ENCODE results near the gene SERPINA9. TPM values are rescaled to one million over a fixed set of nuclear protein-coding genes. Genes with fewer than 3 reads are reported as not detected.

Gene SERPINA9
- polyA plus RNA-seq, 2 of the 4 experiments (the other 2 are of a cell fraction): not detected

GRCh38 chr14:94473666-94474410 is 2.2 kb downstream of the SERPINA9 start (continued):
- TF ChIP-seq HDAC2 (IDR thresholded peaks at IDR 0.05) (no peak), CBX8 (IDR thresholded peaks at IDR 0.05) (no peak), RCOR1 (IDR thresholded peaks at IDR 0.05; ENCODE audit: low read depth, low read length) (no peak), EHF (CRISPR knock-in tag; IDR thresholded peaks at IDR 0.05) (no peak), ESRRA (IDR thresholded peaks at IDR 0.05; ENCODE audit: borderline replicate concordance, low read length) (no peak), TP53 (CRISPR knock-in tag; IDR thresholded peaks at IDR 0.05) (no peak), RNF2 (IDR thresholded peaks at IDR 0.05; ENCODE audit: borderline replicate concordance, low read depth) (no peak)

GRCh38 chr14:94472842-94473241 is 3.2 kb downstream of the SERPINA9 start:
- Histone ChIP-seq H3K27ac (no peak overlapping the region), H3K4me3 (no peak overlapping the region), H3K4me2 (no peak overlapping the region), H3K4me1 (no peaks in the 10 kb centered on the region), H3K9me3 (peaks cover 5% of the 10 kb centered on the region)
- TF ChIP-seq HOXB5 (CRISPR knock-in tag; IDR thresholded peaks at IDR 0.05) (no peak), REST (IDR thresholded peaks at IDR 0.05) (no peak), JUN (IDR thresholded peaks at IDR 0.05) (no peak), KDM1A (IDR thresholded peaks at IDR 0.05; ENCODE audit: low read depth) (no peak), RNF2 (IDR thresholded peaks at IDR 0.05; ENCODE audit: borderline replicate concordance, low read depth) (no peak), POLR2A (IDR thresholded peaks at IDR 0.05; ENCODE audit: low read length) (no peak), GATA3 (IDR thresholded peaks at IDR 0.05; ENCODE audit: borderline replicate concordance) (no peak), FOSB (CRISPR knock-in tag; IDR thresholded peaks at IDR 0.05) (no peak), RCOR1 (IDR thresholded peaks at IDR 0.05; ENCODE audit: low read depth, low read length) (no peak), CHD2 (IDR thresholded peaks at IDR 0.05; ENCODE audit: low read length, partially characterized antibody) (no peak), NPAS2 (CRISPR knock-in tag; IDR thresholded peaks at IDR 0.05; ENCODE audit: borderline replicate concordance) (no peak), HMGXB4 (CRISPR knock-in tag; IDR thresholded peaks at IDR 0.05; ENCODE audit: borderline replicate concordance) (no peak), HOXA7 (CRISPR knock-in tag; IDR thresholded peaks at IDR 0.05) (no peak), SMC3 (IDR thresholded peaks at IDR 0.05) (no peak), E2F6 (IDR thresholded peaks at IDR 0.05; ENCODE audit: borderline replicate concordance, low read depth) (no peak)
- ChIA-PET CTCF (interaction anchor here (1.7 to 6.4 kb wide), 2 partner anchors 13 to 39 kb away, joined by 4 to 47 read pairs; no protein-coding TSS in a partner anchor), POLR2A (no interaction called here)
- DNase-seq (ENCODE audit: low read depth in 1 of 2, low spot score in 1 of 2) (no peak), FAIRE-seq (no peak), ATAC-seq (no peak)
- WGBS (ENCODE audit: missing lambda C conversion rate): 29% methylated on average over 4 of the region's 4 CpGs

All from A549 (cell line).